ENCODE measurements around the gene NAV2. TPM values are rescaled to one million over a fixed set of nuclear protein-coding genes. Genes with fewer than 3 reads are reported as not detected.
A peak's percentile ranks its signal among the peaks of the same experiment; 100 is the strongest.

NAV2 gene
- total and polyA plus RNA-seq, 2 experiments from 2014 or later: 26.0 to 45.0 TPM

- TF ChIP-seq ZNF462 (CRISPR knock-in tag; IDR thresholded peaks at IDR 0.05): no peak
- no peak for TF ChIP-seq ETS1 (IDR thresholded peaks at IDR 0.05)
These were observed 448.0 kb downstream of the NAV2 start, which contains the start of gene DBX1 (continued) for GRCh38 chr11:20160425-20161229.

GRCh38 chr11:20161230-20161918 is 448.7 kb downstream of the NAV2 start:
- H3K36me3 Mint-ChIP-seq (ENCODE audit: low read depth): no peaks in the 10 kb centered on the region
- no peaks in the 10 kb centered on the region; the same call in 2 of the 3 replicates for H3K9me3 Mint-ChIP-seq
- peak overlapping the region; percentile 75 for H3K4me3 Mint-ChIP-seq
- peaks cover 75% of the 10 kb centered on the region for H3K4me1 Mint-ChIP-seq
- no peak overlapping the region for H3K27ac Mint-ChIP-seq
- no peak overlapping the region for H3K27ac ChIP-seq (ENCODE audit: low read depth)
- peak overlapping the region; percentile 52 for H3K4me3 ChIP-seq
- H3K4me1 ChIP-seq (ENCODE audit: insufficient read depth): peaks cover 73% of the 10 kb centered on the region
- peak; percentile 89 for DNase-seq (ENCODE audit: low spot score)
- no peaks in the 10 kb centered on the region for H3K9me2 ChIP-seq (ENCODE audit: insufficient read depth)
- TF ChIP-seq EZH2 (IDR thresholded peaks at IDR 0.05; ENCODE audit: low read depth, unreplicated experiment) (peak; percentile 37), NANOG (IDR thresholded peaks at IDR 0.05; ENCODE audit: borderline replicate concordance) (no peak), JUNB (IDR thresholded peaks at IDR 0.05; ENCODE audit: unreplicated experiment) (no peak), EZH2phosphoT487 (IDR thresholded peaks at IDR 0.05; ENCODE audit: unreplicated experiment) (no peak), STAT1 (IDR thresholded peaks at IDR 0.05; ENCODE audit: unreplicated experiment) (no peak)
- peaks cover 10% of the 10 kb centered on the region for H4K20me1 ChIP-seq (replicated peaks; ENCODE audit: insufficient read depth)
- peaks cover 100% of the 10 kb centered on the region for H3K27me3 ChIP-seq (ENCODE audit: insufficient read depth)
- H2AFZ ChIP-seq: no peak overlapping the region
- H3K27me3 Mint-ChIP-seq (ENCODE audit: insufficient read depth, low read depth, poor library complexity): peaks cover 97% of the 10 kb centered on the region
- peaks cover 43% of the 10 kb centered on the region for H3F3A ChIP-seq (replicated peaks; ENCODE audit: low read depth)
- no peaks in the 10 kb centered on the region; the same call in 1 of the 2 replicates for H3K36me3 ChIP-seq (ENCODE audit: insufficient read depth)
- peak overlapping the region; percentile 79 for H3K4me2 ChIP-seq
- peak; percentile 17 for ATAC-seq
- no peaks in the 10 kb centered on the region for H3K79me2 ChIP-seq (replicated peaks; ENCODE audit: insufficient read depth)

Data from GM23338 (cell line).